Caco-2 (cell line): ENCODE measurements around the gene CTDSP2. TPM values are rescaled to one million over a fixed set of nuclear protein-coding genes. Genes with fewer than 3 reads are reported as not detected.
"Not testable (repeated sequence)": the region's sequence is repeated elsewhere in the genome, so short reads cannot be mapped to it uniquely, and the experiment has no call there.

Source experiments
- BruUV-seq: library from RNA; stranded (reverse); fragments of 400-500 nt; replicated peaks from 2 replicates; lab custom pipeline; 2021; lab: Mats Ljungman, UMichigan
- CTCF ChIA-PET: fragments of 300-600 bp; sonication (Branson Sonifier 250); formaldehyde crosslinking; loops from one replicate; lab custom pipeline; 2022; ENCODE audit warnings: antibody characterized with exemption; lab: Charles Lee
- POLR2A ChIA-PET: fragments of 300-600 bp; sonication (Branson Sonifier 250); formaldehyde crosslinking; loops from one replicate; lab custom pipeline; 2022; ENCODE audit warnings: antibody characterized with exemption; lab: Charles Lee
- DNase-seq, 2 experiments: peaks; one replicate each; pipeline versions ENCODE4 v3.0.0 to v3.0.0-alpha.2; 2020 to 2022
- H3K27me3 ChIP-seq: replicated peaks from 2 replicates; pipeline ENCODE4 v1.6.0; 2011; ENCODE audit warnings: low read length; ENCODE audit not compliant: control insufficient read depth, insufficient read depth
- H3K36me3 ChIP-seq: 2 replicates; pipeline ENCODE4 v1.5.1; 2011; ENCODE audit warnings: low read length; ENCODE audit not compliant: control insufficient read depth, insufficient read depth
- H3K4me1 ChIP-seq: fragments of 250-450 bp; sonication (Bioruptor Pico); 2 replicates; pipeline ENCODE4 v1.5.1; 2020; ENCODE audit warnings: mild to moderate bottlenecking
- H3K4me3 ChIP-seq: 2 replicates; pipeline ENCODE4 v1.5.1; 2011; ENCODE audit warnings: low read depth, mild to moderate bottlenecking, control low read depth, low read length
- H3K9me3 ChIP-seq: fragments of 250-450 bp; sonication (Bioruptor Pico); 2 replicates; pipeline ENCODE4 v1.5.1; 2020; ENCODE audit warnings: mild to moderate bottlenecking, moderate library complexity
- H3K27ac Mint-ChIP-seq: one replicate; pipeline ENCODE4 v1.8.0; 2022; ENCODE audit warnings: mixed read lengths; ENCODE audit not compliant: unreplicated experiment
- H3K27me3 Mint-ChIP-seq: one replicate; pipeline ENCODE4 v1.8.0; 2022; ENCODE audit warnings: mixed read lengths; ENCODE audit not compliant: insufficient read depth, unreplicated experiment
- H3K36me3 Mint-ChIP-seq: one replicate; pipeline ENCODE4 v1.8.0; 2022; ENCODE audit warnings: mild to moderate bottlenecking, mixed read lengths; ENCODE audit not compliant: insufficient read depth, unreplicated experiment
- H3K4me1 Mint-ChIP-seq: one replicate; pipeline ENCODE4 v1.8.0; 2022; ENCODE audit warnings: low read depth, mixed read lengths; ENCODE audit not compliant: unreplicated experiment
- H3K4me3 Mint-ChIP-seq: one replicate; pipeline ENCODE4 v1.8.0; 2022; ENCODE audit warnings: mild to moderate bottlenecking, moderate library complexity, mixed read lengths; ENCODE audit not compliant: unreplicated experiment
- H3K9me3 Mint-ChIP-seq: one replicate; pipeline ENCODE4 v1.8.0; 2022; ENCODE audit warnings: mixed read lengths; ENCODE audit not compliant: unreplicated experiment
- CTCF ChIP-seq, 2 experiments: fragments of 200-600 bp in 1 of 2; IDR thresholded peaks; 1 replicate in 1 of 2; 2 replicates in 1 of 2; pipeline versions ENCODE4 v1.5.1 to v1.8.0; 2011 to 2022; ENCODE audit warnings: antibody characterized with exemption in 1 of 2, control low read depth in 1 of 2, inconsistent platforms in 1 of 2, low read depth in 1 of 2, low read length in 1 of 2, mild to moderate bottlenecking in 1 of 2, moderate library complexity in 1 of 2; ENCODE audit not compliant: insufficient read depth in 1 of 2, severe bottlenecking in 1 of 2, unreplicated experiment in 1 of 2
- intact Hi-C: fragments of 100-400 bp; cut with micrococcal nuclease; formaldehyde crosslinking; loops from one replicate; pipeline ENCODE4 v1.10.0; 2022; ENCODE audit not compliant: unreplicated experiment
- total RNA-seq: library from RNA; stranded (reverse); gene quantifications from 2 replicates; pipeline ENCODE4 v1.2.3, GENCODE V29; 2022

Gene CTDSP2
- total RNA-seq, 1 experiment from 2014 or later: 117 TPM

- no peaks in the 10 kb centered on the region for H3K9me3 ChIP-seq
- Mint-ChIP-seq H3K4me3 (no peak overlapping the region), H3K36me3 (peaks cover 4% of the 10 kb centered on the region), H3K4me1 (no peaks in the 10 kb centered on the region), H3K27me3 (no peaks in the 10 kb centered on the region), H3K27ac (no peak overlapping the region), H3K9me3 (no peaks in the 10 kb centered on the region)
- peaks cover 4% of the 10 kb centered on the region for H3K4me1 ChIP-seq
- POLR2A ChIA-PET: interaction anchor here (1.0 kb wide), 1 partner anchor 10 kb away, joined by 3 read pairs; no protein-coding TSS in a partner anchor
- CTCF ChIA-PET: interaction anchor here (0.6 to 1.5 kb wide), 2 partner anchors 21 to 35 kb away, joined by 3 to 4 read pairs; no protein-coding TSS in a partner anchor
- no TSS peak for BruUV-seq
- intact Hi-C loops: loop anchor here (1.0 kb wide), 1 partner anchor 15 kb away; no protein-coding TSS in a partner anchor
- DNase-seq: no peak
- H3K36me3 ChIP-seq: no peaks in the 10 kb centered on the region
- no peaks in the 10 kb centered on the region for H3K27me3 ChIP-seq
- TF ChIP-seq CTCF (IDR thresholded peaks at IDR 0.05; ENCODE audit: insufficient read depth in 1 of 2, low read depth in 1 of 2, low read length in 1 of 2, severe bottlenecking in 1 of 2, unreplicated experiment in 1 of 2): no peak
- H3K4me3 ChIP-seq: no peak overlapping the region
Observed at GRCh38 chr12:57861967-57862366, 15.4 kb upstream of the CTDSP2 start.

- not testable (repeated sequence) for H3K4me1 Mint-ChIP-seq, DNase-seq, H3K27me3 Mint-ChIP-seq, H3K27ac Mint-ChIP-seq, H3K27me3 ChIP-seq, BruUV-seq, H3K36me3 ChIP-seq, H3K9me3 Mint-ChIP-seq, H3K36me3 Mint-ChIP-seq, H3K4me3 ChIP-seq, H3K4me3 Mint-ChIP-seq, H3K9me3 ChIP-seq, H3K4me1 ChIP-seq
- CTCF ChIA-PET: interaction anchor here (0.7 to 1.5 kb wide), 2 partner anchors 36 to 60 kb away, joined by 3 to 4 read pairs; no protein-coding TSS in a partner anchor
- intact Hi-C loops: loop anchor here (1.0 kb wide), 1 partner anchor 14 kb away; no protein-coding TSS in a partner anchor
- POLR2A ChIA-PET: interaction anchor here (1.0 kb wide), 1 partner anchor 9 kb away, joined by 3 read pairs; no protein-coding TSS in a partner anchor
Observed at GRCh38 chr12:57860883-57861282, 14.4 kb upstream of the CTDSP2 start.

GRCh38 chr12:57859121-57859520, 12.6 kb upstream of the CTDSP2 start:
- DNase-seq: no peak
- CTCF ChIA-PET: no interaction called here
- H3K4me1 Mint-ChIP-seq: no peaks in the 10 kb centered on the region
- H3K9me3 ChIP-seq: no peaks in the 10 kb centered on the region
- H3K27ac Mint-ChIP-seq: no peak overlapping the region
- no peak for TF ChIP-seq CTCF (IDR thresholded peaks at IDR 0.05; ENCODE audit: insufficient read depth in 1 of 2, low read depth in 1 of 2, low read length in 1 of 2, severe bottlenecking in 1 of 2, unreplicated experiment in 1 of 2)
- no peak overlapping the region for H3K4me3 ChIP-seq
- H3K27me3 Mint-ChIP-seq: no peaks in the 10 kb centered on the region
- H3K36me3 Mint-ChIP-seq: peaks cover 4% of the 10 kb centered on the region
- no peaks in the 10 kb centered on the region for H3K27me3 ChIP-seq
- H3K9me3 Mint-ChIP-seq: no peaks in the 10 kb centered on the region
- no peaks in the 10 kb centered on the region for H3K36me3 ChIP-seq
- no peak overlapping the region for H3K4me3 Mint-ChIP-seq
- BruUV-seq: no TSS peak
- POLR2A ChIA-PET: interaction anchor here (0.7 kb wide), 1 partner anchor 48 kb away, joined by 3 read pairs; no protein-coding TSS in a partner anchor
- intact Hi-C loops: no loop called here
- H3K4me1 ChIP-seq: no peaks in the 10 kb centered on the region

- H3K4me3 ChIP-seq, H3K4me3 Mint-ChIP-seq, BruUV-seq, DNase-seq, POLR2A ChIA-PET, intact Hi-C loops, H3K27me3 Mint-ChIP-seq, CTCF ChIA-PET, H3K9me3 Mint-ChIP-seq, H3K36me3 ChIP-seq, H3K4me1 Mint-ChIP-seq, H3K4me1 ChIP-seq, H3K27me3 ChIP-seq, H3K27ac Mint-ChIP-seq, H3K9me3 ChIP-seq, H3K36me3 Mint-ChIP-seq: not testable (repeated sequence)
Observed at GRCh38 chr12:57858123-57858522, 11.6 kb upstream of the CTDSP2 start.
